Activated CD4-positive, alpha-beta memory T cell treated with anti-CD3 and anti-CD28 coated beads, Interleukin-2, amount 10 ng/mL, durations not matched to agents 7 days and 5 days (primary cell): Measurements from ENCODE around the gene PCNX4. TPM values are rescaled to one million over a fixed set of nuclear protein-coding genes. Genes with fewer than 3 reads are reported as not detected.

Experiments used
- CTCF ChIA-PET: fragments of 350-600 bp; sonication (Branson Sonifier 250); formaldehyde crosslinking; loops from one replicate; lab custom pipeline; 2021; ENCODE audit warnings: antibody characterized with exemption, inconsistent platforms; lab: Charles Lee
- POLR2A ChIA-PET: fragments of 350-600 bp; sonication (Branson Sonifier 250); formaldehyde crosslinking; loops from one replicate; lab custom pipeline; 2021; ENCODE audit warnings: antibody characterized with exemption; lab: Charles Lee
- DNase-seq: peaks from one replicate; pipeline ENCODE4 v3.0.0-alpha.2; 2020
- H3K27ac Mint-ChIP-seq: one replicate; pipeline ENCODE4 v1.8.0; 2021; ENCODE audit warnings: mild to moderate bottlenecking, mixed read lengths
- H3K27me3 Mint-ChIP-seq: one replicate; pipeline ENCODE4 v1.8.0; 2021; ENCODE audit warnings: mixed read lengths
- H3K36me3 Mint-ChIP-seq: one replicate; pipeline ENCODE4 v1.8.0; 2021; ENCODE audit warnings: low read depth, mixed read lengths
- H3K4me1 Mint-ChIP-seq: one replicate; pipeline ENCODE4 v1.8.0; 2021; ENCODE audit warnings: mixed read lengths
- H3K4me3 Mint-ChIP-seq: one replicate; pipeline ENCODE4 v1.8.0; 2021; ENCODE audit warnings: mild to moderate bottlenecking, mixed read lengths
- H3K9me3 Mint-ChIP-seq: one replicate; pipeline ENCODE4 v1.8.0; 2021; ENCODE audit warnings: mixed read lengths
- total RNA-seq, 2 experiments: library from RNA; stranded (reverse); gene quantifications; one replicate each; pipeline ENCODE4 v1.2.3, GENCODE V29; 2021

The PCNX4 gene
- total RNA-seq, 2 experiments from 2014 or later: 32.6 to 34.7 TPM

- peaks cover 49% of the 10 kb centered on the region for H3K36me3 Mint-ChIP-seq
- no peak overlapping the region for H3K27ac Mint-ChIP-seq
- CTCF ChIA-PET: no interaction called here
- H3K4me1 Mint-ChIP-seq: peaks cover 8% of the 10 kb centered on the region
- no peak overlapping the region for H3K4me3 Mint-ChIP-seq
- H3K9me3 Mint-ChIP-seq: no peaks in the 10 kb centered on the region
- no peak for DNase-seq
- POLR2A ChIA-PET: no interaction called here
- H3K27me3 Mint-ChIP-seq: no peaks in the 10 kb centered on the region
Observed at GRCh38 chr14:60107477-60107876, 15.8 kb downstream of the PCNX4 start.

GRCh38 chr14:60111732-60112131 is 20.0 kb downstream of the PCNX4 start:
- H3K36me3 Mint-ChIP-seq: peaks cover 51% of the 10 kb centered on the region
- peaks cover 12% of the 10 kb centered on the region for H3K4me1 Mint-ChIP-seq
- CTCF ChIA-PET: no interaction called here
- H3K27ac Mint-ChIP-seq: no peak overlapping the region
- no peaks in the 10 kb centered on the region for H3K9me3 Mint-ChIP-seq
- no peaks in the 10 kb centered on the region for H3K27me3 Mint-ChIP-seq
- POLR2A ChIA-PET: no interaction called here
- H3K4me3 Mint-ChIP-seq: no peak overlapping the region
- DNase-seq: no peak

GRCh38 chr14:60114881-60115280 is 23.2 kb downstream of the PCNX4 start:
- H3K4me3 Mint-ChIP-seq: no peak overlapping the region
- H3K4me1 Mint-ChIP-seq: peaks cover 9% of the 10 kb centered on the region
- DNase-seq: no peak
- H3K9me3 Mint-ChIP-seq: no peaks in the 10 kb centered on the region
- H3K36me3 Mint-ChIP-seq: peaks cover 40% of the 10 kb centered on the region
- no peak overlapping the region for H3K27ac Mint-ChIP-seq
- no peaks in the 10 kb centered on the region for H3K27me3 Mint-ChIP-seq
- ChIA-PET CTCF (no interaction called here), POLR2A (interaction anchor here (1.0 kb wide), 1 partner anchor 10 kb away, joined by 3 read pairs; no protein-coding TSS in a partner anchor)

- ChIA-PET POLR2A (no interaction called here), CTCF (no interaction called here)
- peaks cover 6% of the 10 kb centered on the region for H3K4me1 Mint-ChIP-seq
- DNase-seq: no peak
- H3K27me3 Mint-ChIP-seq: no peaks in the 10 kb centered on the region
- no peaks in the 10 kb centered on the region for H3K9me3 Mint-ChIP-seq
- no peak overlapping the region for H3K4me3 Mint-ChIP-seq
- peaks cover 38% of the 10 kb centered on the region for H3K36me3 Mint-ChIP-seq
- no peak overlapping the region for H3K27ac Mint-ChIP-seq
Observed at GRCh38 chr14:60116181-60116580, 24.5 kb downstream of the PCNX4 start.

- H3K4me3 Mint-ChIP-seq: no peak overlapping the region
- CTCF ChIA-PET: interaction anchor here (0.6 to 1.6 kb wide), 2 partner anchors 35 to 161 kb away, joined by 4 read pairs; no protein-coding TSS in a partner anchor
- DNase-seq: no peak
- peaks cover 70% of the 10 kb centered on the region for H3K36me3 Mint-ChIP-seq
- no peak overlapping the region for H3K27ac Mint-ChIP-seq
- POLR2A ChIA-PET: interaction anchor here (1.0 to 1.2 kb wide), 2 partner anchors 30 to 73 kb away, joined by 3 read pairs; no protein-coding TSS in a partner anchor
- H3K4me1 Mint-ChIP-seq: peaks cover 9% of the 10 kb centered on the region
- H3K9me3 Mint-ChIP-seq: no peaks in the 10 kb centered on the region
- no peaks in the 10 kb centered on the region for H3K27me3 Mint-ChIP-seq
Observed at GRCh38 chr14:60125918-60126317, 34.2 kb downstream of the PCNX4 start.

- H3K4me3 Mint-ChIP-seq: no peak overlapping the region
- no peak for DNase-seq
- no peaks in the 10 kb centered on the region for H3K9me3 Mint-ChIP-seq
- ChIA-PET POLR2A (no interaction called here), CTCF (no interaction called here)
- H3K27me3 Mint-ChIP-seq: no peaks in the 10 kb centered on the region
- H3K27ac Mint-ChIP-seq: no peak overlapping the region
- peaks cover 25% of the 10 kb centered on the region for H3K36me3 Mint-ChIP-seq
- peaks cover 10% of the 10 kb centered on the region for H3K4me1 Mint-ChIP-seq
Observed at GRCh38 chr14:60133487-60133886, 41.8 kb downstream of the PCNX4 start.

GRCh38 chr14:60134702-60135101 is 43.0 kb downstream of the PCNX4 start:
- H3K36me3 Mint-ChIP-seq: peaks cover 20% of the 10 kb centered on the region

GRCh38 chr14:60151715-60152114 is 60.0 kb downstream of the PCNX4 start:
- POLR2A ChIA-PET: interaction anchor here (0.6 to 3.8 kb wide), 7 partner anchors 8 to 97 kb away, joined by 3 to 55 read pairs (median 3); partner anchors contain the start of genes DHRS7, PCNX4 and PPM1A
- Mint-ChIP-seq H3K27ac (peak overlapping the region; percentile 81), H3K27me3 (no peaks in the 10 kb centered on the region), H3K9me3 (no peaks in the 10 kb centered on the region), H3K36me3 (peaks cover 67% of the 10 kb centered on the region), H3K4me3 (no peak overlapping the region), H3K4me1 (peaks cover 43% of the 10 kb centered on the region)
- CTCF ChIA-PET: interaction anchor here (0.7 to 1.4 kb wide), 4 partner anchors 9 to 60 kb away, joined by 4 to 6 read pairs (median 4); partner anchors contain the start of genes DHRS7 and PCNX4
- peak; percentile 77 for DNase-seq

More at GRCh38 chr14:60134702-60135101, 43.0 kb downstream of the PCNX4 start:
- POLR2A ChIA-PET: no interaction called here
- no peak overlapping the region for H3K4me3 Mint-ChIP-seq
- H3K27ac Mint-ChIP-seq: no peak overlapping the region
- no peaks in the 10 kb centered on the region for H3K27me3 Mint-ChIP-seq
- H3K9me3 Mint-ChIP-seq: no peaks in the 10 kb centered on the region
- H3K4me1 Mint-ChIP-seq: peaks cover 8% of the 10 kb centered on the region
- CTCF ChIA-PET: no interaction called here
- no peak for DNase-seq

GRCh38 chr14:60153991-60154390 is 62.3 kb downstream of the PCNX4 start:
- Mint-ChIP-seq H3K4me3 (no peak overlapping the region), H3K4me1 (peaks cover 42% of the 10 kb centered on the region), H3K27ac (peak overlapping the region; percentile 36), H3K36me3 (peaks cover 60% of the 10 kb centered on the region), H3K9me3 (no peaks in the 10 kb centered on the region), H3K27me3 (no peaks in the 10 kb centered on the region)
- POLR2A ChIA-PET: interaction anchor here (1.8 to 3.8 kb wide), 4 partner anchors 11 to 95 kb away, joined by 5 to 55 read pairs (median 10); partner anchors contain the start of genes DHRS7, PCNX4 and PPM1A
- DNase-seq: peak; percentile 21
- CTCF ChIA-PET: interaction anchor here (1.3 to 1.8 kb wide), 3 partner anchors 11 to 189 kb away, joined by 3 to 4 read pairs (median 4); partner anchors contain the start of gene DHRS7

- no peaks in the 10 kb centered on the region for H3K27me3 Mint-ChIP-seq
- peaks cover 46% of the 10 kb centered on the region for H3K4me1 Mint-ChIP-seq
- H3K4me3 Mint-ChIP-seq: no peak overlapping the region
- peaks cover 59% of the 10 kb centered on the region for H3K36me3 Mint-ChIP-seq
- H3K9me3 Mint-ChIP-seq: no peaks in the 10 kb centered on the region
- POLR2A ChIA-PET: interaction anchor here (0.7 to 3.8 kb wide), 5 partner anchors 10 to 94 kb away, joined by 5 to 55 read pairs (median 9); partner anchors contain the start of genes DHRS7, PCNX4 and PPM1A
- peak overlapping the region; percentile 36 for H3K27ac Mint-ChIP-seq
- CTCF ChIA-PET: interaction anchor here (1.3 to 1.8 kb wide), 2 partner anchors 10 to 190 kb away, joined by 4 read pairs; partner anchors contain the start of gene DHRS7
- no peak for DNase-seq
Observed at GRCh38 chr14:60154671-60155070, 62.9 kb downstream of the PCNX4 start.

- H3K4me1 Mint-ChIP-seq: peaks cover 34% of the 10 kb centered on the region
- DNase-seq: no peak
- peaks cover 42% of the 10 kb centered on the region for H3K36me3 Mint-ChIP-seq
- H3K27me3 Mint-ChIP-seq: no peaks in the 10 kb centered on the region
- ChIA-PET CTCF (interaction anchor here (1.1 to 1.4 kb wide), 2 partner anchors 9 to 70 kb away, joined by 4 to 5 read pairs; no protein-coding TSS in a partner anchor), POLR2A (interaction anchor here (0.8 to 1.7 kb wide), 2 partner anchors 9 to 24 kb away, joined by 3 to 4 read pairs; no protein-coding TSS in a partner anchor)
- no peaks in the 10 kb centered on the region for H3K9me3 Mint-ChIP-seq
- H3K4me3 Mint-ChIP-seq: no peak overlapping the region
- no peak overlapping the region for H3K27ac Mint-ChIP-seq
Observed at GRCh38 chr14:60160422-60160821, 68.7 kb downstream of the PCNX4 start.

GRCh38 chr14:60161196-60162107 is 69.7 kb downstream of the PCNX4 start:
- ChIA-PET POLR2A (interaction anchor here (0.8 to 1.7 kb wide), 5 partner anchors 10 to 70 kb away, joined by 3 to 4 read pairs (median 3); partner anchors contain the start of gene PCNX4), CTCF (interaction anchor here (0.8 to 5.6 kb wide), 4 partner anchors 10 to 196 kb away, joined by 3 to 35 read pairs (median 4); no protein-coding TSS in a partner anchor)
- H3K4me1 Mint-ChIP-seq: peaks cover 40% of the 10 kb centered on the region

More at GRCh38 chr14:60161196-60162107, 69.7 kb downstream of the PCNX4 start:
- Mint-ChIP-seq H3K36me3 (peaks cover 35% of the 10 kb centered on the region), H3K9me3 (no peaks in the 10 kb centered on the region), H3K4me3 (no peak overlapping the region), H3K27ac (no peak overlapping the region), H3K27me3 (no peaks in the 10 kb centered on the region)
- DNase-seq: no peak
